ENCODE results near the gene BAG1.

The BAG1 gene

GRCh38 chr9:33291901-33292300 is 27.4 kb upstream of the BAG1 start:
- in situ Hi-C loops (cut with HindIII; ENCODE audit: low sequenced_read_pairs), result loop anchor here (25.0 kb wide), 1 partner anchor 170 kb away; the partner anchor contains the start of gene NOL6
- no peak overlapping the region for H3K4me3 ChIP-seq (ENCODE audit: low read depth, low read length)
- no peak for DNase-seq (ENCODE audit: low read depth)
- no peak for TF ChIP-seq CTCF (IDR thresholded peaks at IDR 0.05; ENCODE audit: low read depth, low read length, missing control alignments)

GRCh38 chr9:33291031-33291397 is 26.5 kb upstream of the BAG1 start:
- in situ Hi-C loops (cut with HindIII; ENCODE audit: low sequenced_read_pairs), result loop anchor here (25.0 kb wide), 1 partner anchor 171 kb away; the partner anchor contains the start of gene NOL6
- peak overlapping the region; percentile 81 for H3K4me3 ChIP-seq (ENCODE audit: low read depth, low read length)
- no peak for TF ChIP-seq CTCF (IDR thresholded peaks at IDR 0.05; ENCODE audit: low read depth, low read length, missing control alignments)
- no peak for DNase-seq (ENCODE audit: low read depth)

- in situ Hi-C loops (cut with HindIII; ENCODE audit: low sequenced_read_pairs), result loop anchor here (25.0 kb wide), 1 partner anchor 172 kb away; the partner anchor contains the start of gene NOL6
- DNase-seq (ENCODE audit: low read depth), result peak; percentile 97
Measured at GRCh38 chr9:33290247-33291030, 25.9 kb upstream of the BAG1 start, which contains the start of gene NFX1. NFX1 (plus strand) TSS chr9:33290516; CDS start chr9:33290573, 57 bp downstream.

GRCh38 chr9:33289936-33290246 is 25.4 kb upstream of the BAG1 start:
- in situ Hi-C loops (cut with HindIII; ENCODE audit: low sequenced_read_pairs), result loop anchor here (25.0 kb wide), 1 partner anchor 172 kb away; the partner anchor contains the start of gene NOL6
- no peak for TF ChIP-seq CTCF (IDR thresholded peaks at IDR 0.05; ENCODE audit: low read depth, low read length, missing control alignments)
- H3K4me3 ChIP-seq (ENCODE audit: low read depth, low read length), result peak overlapping the region; percentile 81
- no peak for DNase-seq (ENCODE audit: low read depth)

More at GRCh38 chr9:33290247-33291030, 25.9 kb upstream of the BAG1 start, which contains the start of gene NFX1:
- H3K4me3 ChIP-seq (ENCODE audit: low read depth, low read length), result peak within 1 kb of the TSS; percentile 81
- no peak for TF ChIP-seq CTCF (IDR thresholded peaks at IDR 0.05; ENCODE audit: low read depth, low read length, missing control alignments)

GRCh38 chr9:33289496-33289895 is 25.0 kb upstream of the BAG1 start:
- no peak for TF ChIP-seq CTCF (IDR thresholded peaks at IDR 0.05; ENCODE audit: low read depth, low read length, missing control alignments)
- peak overlapping the region; percentile 81 for H3K4me3 ChIP-seq (ENCODE audit: low read depth, low read length)
- no peak for DNase-seq (ENCODE audit: low read depth)
- in situ Hi-C loops (cut with HindIII; ENCODE audit: low sequenced_read_pairs), result loop anchor here (25.0 kb wide), 1 partner anchor 173 kb away; the partner anchor contains the start of gene NOL6

- no peak overlapping the region for H3K4me3 ChIP-seq (ENCODE audit: low read depth, low read length)
- DNase-seq (ENCODE audit: low read depth), result no peak
- in situ Hi-C loops (cut with HindIII; ENCODE audit: low sequenced_read_pairs), result loop anchor here (25.0 kb wide), 1 partner anchor 173 kb away; the partner anchor contains the start of gene NOL6
- TF ChIP-seq CTCF (IDR thresholded peaks at IDR 0.05; ENCODE audit: low read depth, low read length, missing control alignments), result no peak
Measured at GRCh38 chr9:33288828-33289483, 24.4 kb upstream of the BAG1 start.
